GM12875 (cell line): ENCODE measurements around the gene PPP2R2D.

Experiments used
- H3K4me3 ChIP-seq: one replicate; pipeline ENCODE4 v1.5.1; 2011; ENCODE audit warnings: low read depth, low read length, control low read depth
- CTCF ChIP-seq: IDR thresholded peaks from 2 replicates; pipeline ENCODE4 v1.5.1; 2011; ENCODE audit warnings: low read depth, mild to moderate bottlenecking, control low read depth, inconsistent platforms, low read length, moderate library complexity, borderline replicate concordance; ENCODE audit not compliant: insufficient read depth

Gene PPP2R2D

DNA sequence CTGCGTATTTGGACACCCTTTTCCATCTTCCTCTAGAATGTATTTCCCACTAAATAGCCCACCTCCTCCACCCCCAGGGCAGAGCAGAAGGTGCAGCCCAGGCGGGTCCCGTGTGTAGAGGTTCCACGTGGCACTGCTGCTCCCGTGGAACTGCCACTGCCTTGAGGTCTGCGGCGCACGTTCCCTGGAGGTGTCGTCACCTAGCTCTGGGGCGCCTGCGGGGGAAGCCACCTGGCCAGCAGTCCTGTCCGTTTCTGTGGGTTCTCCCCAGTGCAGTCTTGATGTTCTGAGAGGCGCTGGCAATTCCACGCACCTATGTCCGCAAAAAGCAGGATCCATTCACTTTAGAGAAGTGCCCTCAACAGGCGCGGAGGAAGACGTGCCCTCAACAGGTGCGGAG lies 59.0 kb downstream of the PPP2R2D start:
- TF ChIP-seq CTCF: no peak
- H3K4me3 ChIP-seq: no peak overlapping the region

DNA sequence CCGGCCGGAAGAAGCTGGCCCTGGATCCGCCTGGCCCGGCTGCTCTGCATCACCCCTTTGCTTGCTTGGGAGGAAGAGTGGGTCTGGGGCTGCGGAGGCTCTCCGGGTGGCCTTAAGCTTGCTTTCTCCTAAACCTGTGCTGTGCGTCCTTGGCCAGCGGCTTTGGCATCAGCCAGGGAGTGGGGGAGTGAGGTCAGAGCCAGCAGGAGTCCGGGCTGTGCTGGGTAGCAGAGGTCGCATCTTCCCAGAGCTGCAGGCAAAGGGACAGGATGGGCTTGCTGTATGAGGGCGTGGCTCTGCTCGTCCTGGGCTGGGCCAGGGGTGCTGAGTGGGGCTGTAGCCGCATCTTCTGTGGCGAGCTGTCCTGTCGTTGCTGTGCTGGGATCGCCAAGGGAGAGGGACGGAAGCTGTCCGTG lies 59.8 kb downstream of the PPP2R2D start:
- no peak for TF ChIP-seq CTCF
- no peak overlapping the region for H3K4me3 ChIP-seq

DNA sequence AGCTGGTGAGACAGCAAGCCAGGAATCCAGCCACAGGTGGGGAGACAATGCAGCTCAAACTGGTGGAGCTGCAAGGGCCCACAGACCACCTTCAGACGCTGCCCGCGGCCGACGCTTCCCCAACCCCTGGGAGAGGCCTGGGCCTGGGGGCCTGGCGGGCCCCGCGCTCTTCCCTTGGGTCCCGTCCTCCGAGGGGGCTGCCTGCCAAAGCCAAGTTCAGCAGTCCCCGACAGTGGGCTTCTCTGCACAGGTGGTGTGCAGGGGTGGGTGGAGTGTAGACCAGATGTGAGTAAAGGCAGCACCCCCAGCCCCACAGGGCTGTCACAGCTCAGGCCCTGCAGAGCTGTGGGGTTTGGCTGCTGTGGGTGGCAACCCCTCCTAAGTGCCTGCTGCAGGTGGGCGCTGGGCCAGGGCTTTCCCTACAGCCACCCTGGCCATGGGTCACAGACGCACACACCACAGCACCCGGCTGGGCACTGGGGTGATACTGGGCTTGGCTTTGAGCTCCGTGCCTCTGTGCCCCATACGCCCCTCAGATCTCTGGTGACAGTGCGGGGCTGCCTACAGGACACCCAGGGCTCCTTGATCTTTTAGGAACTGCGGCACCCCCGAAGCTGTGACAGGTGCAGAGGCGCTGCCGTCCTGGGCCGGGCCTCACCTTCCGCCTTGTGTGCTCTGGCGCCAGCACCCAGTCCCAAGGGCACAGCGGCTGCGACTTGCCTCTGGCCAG lies 60.4 kb downstream of the PPP2R2D start:
- H3K4me3 ChIP-seq: no peak overlapping the region
- TF ChIP-seq CTCF: no peak

GRCh38 chr10:131961777-131962662 lies 61.2 kb downstream of the PPP2R2D start:
- no peak overlapping the region for H3K4me3 ChIP-seq
- TF ChIP-seq CTCF: no peak

DNA sequence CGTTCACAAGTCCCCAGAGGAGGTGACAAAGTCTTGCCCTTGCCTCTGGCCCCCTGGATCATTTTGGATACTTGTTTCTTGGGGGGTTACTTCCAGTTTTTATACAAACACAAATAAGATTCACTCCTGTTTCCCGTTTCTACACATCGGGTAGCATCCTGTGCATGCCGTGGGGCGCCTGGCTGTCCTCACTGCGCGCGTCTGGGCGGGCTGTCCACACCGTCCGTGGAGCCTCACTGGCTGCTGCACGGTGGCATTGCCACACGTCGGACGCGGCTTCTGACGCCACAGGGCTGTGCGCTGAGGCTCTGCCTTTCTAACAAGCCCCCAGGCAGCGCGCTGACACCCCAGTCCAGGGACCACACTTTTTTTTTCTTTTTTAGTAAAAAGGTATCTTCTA lies 62.5 kb downstream of the PPP2R2D start:
- no peak for TF ChIP-seq CTCF
- H3K4me3 ChIP-seq: no peak overlapping the region

DNA sequence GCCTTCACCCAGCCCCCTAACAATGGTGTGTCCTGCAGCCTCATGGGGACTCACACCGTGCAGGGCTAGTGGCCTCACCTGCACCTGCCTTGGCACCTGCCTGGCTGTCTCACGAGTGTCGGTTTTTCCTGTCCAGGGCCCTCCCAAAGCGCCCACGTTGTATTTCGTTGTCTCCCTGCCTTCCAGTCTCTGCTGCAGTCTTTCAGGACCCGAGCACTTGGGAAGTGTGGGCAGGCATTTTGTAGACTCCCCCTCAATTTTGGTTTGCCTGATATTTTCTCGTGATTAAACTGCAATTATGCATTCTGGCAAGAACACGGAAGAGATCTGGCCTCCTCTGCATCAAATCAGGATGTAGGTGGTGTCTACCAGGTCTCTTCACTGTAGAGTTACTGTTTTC lies 63.0 kb downstream of the PPP2R2D start:
- TF ChIP-seq CTCF: no peak
- no peak overlapping the region for H3K4me3 ChIP-seq
